Prostate gland (tissue), 2 donors: ENCODE data around the gene SSBP3.

Source experiments
- CTCF ChIP-seq, 4 experiments: fragments of 200-600 bp in 2 of 4; fragments of 450-650 bp in 2 of 4; sonication (generic) in 2 of 4; IDR thresholded peaks; 1 replicate in 3 of 4; 2 replicates in 1 of 4; pipeline ENCODE4 v1.5.1; 2016 to 2019; ENCODE audit warnings: antibody characterized with exemption in 4 of 4, mild to moderate bottlenecking in 2 of 4, moderate library complexity in 2 of 4
- POLR2AphosphoS5 ChIP-seq: sonication (generic); formaldehyde crosslinking; IDR thresholded peaks from one replicate; pipeline ENCODE4 v1.6.1; 2017; ENCODE audit warnings: antibody characterized with exemption

GRCh38 chr1:54273092-54273794, 133.0 kb downstream of the SSBP3 start:
- TF ChIP-seq CTCF (IDR thresholded peaks at IDR 0.05) (no peak), POLR2AphosphoS5 (peak; percentile 48)
